ENCODE measurements around the gene CCSER1. TPM values are rescaled to one million over a fixed set of nuclear protein-coding genes. Genes with fewer than 3 reads are reported as not detected.

The CCSER1 gene
- total RNA-seq, 1 experiment from 2014 or later: 4.1 TPM

DNA sequence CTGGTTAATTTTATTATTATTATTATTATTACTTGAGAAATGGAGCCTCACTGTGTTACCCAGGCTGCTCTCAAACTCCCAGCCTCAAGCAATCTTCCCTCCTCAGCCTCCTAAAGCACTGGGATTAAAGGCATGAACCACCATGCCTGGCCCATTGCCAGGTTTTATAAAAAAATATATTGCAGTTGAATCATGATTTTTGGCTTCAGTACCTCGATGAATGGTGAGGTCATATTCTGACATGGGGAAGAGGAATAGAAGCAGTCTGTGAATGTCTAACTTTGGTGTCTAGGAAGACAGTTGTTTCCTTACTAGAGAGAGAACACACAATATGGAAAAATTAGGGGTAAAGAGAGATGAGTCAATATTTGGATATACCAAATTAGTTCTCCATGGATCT, 32.0 kb downstream of the CCSER1 start:
- no peak for DNase-seq
- no TSS peak for BruUV-seq (replicated peaks)
- Mint-ChIP-seq H3K9me3 (ENCODE audit: unreplicated experiment) (no peaks in the 10 kb centered on the region), H3K4me1 (ENCODE audit: low read depth, unreplicated experiment) (peaks cover 15% of the 10 kb centered on the region), H3K4me3 (ENCODE audit: unreplicated experiment) (no peak overlapping the region), H3K27me3 (ENCODE audit: insufficient read depth, unreplicated experiment) (no peaks in the 10 kb centered on the region), H3K27ac (ENCODE audit: unreplicated experiment) (no peak overlapping the region), H3K36me3 (ENCODE audit: insufficient read depth, unreplicated experiment) (no peaks in the 10 kb centered on the region)
- POLR2A ChIA-PET: no interaction called here
- no peak overlapping the region for H3K4me3 ChIP-seq (ENCODE audit: low read depth, low read length)
- CTCF ChIA-PET: no interaction called here
- TF ChIP-seq, protein P1, sequence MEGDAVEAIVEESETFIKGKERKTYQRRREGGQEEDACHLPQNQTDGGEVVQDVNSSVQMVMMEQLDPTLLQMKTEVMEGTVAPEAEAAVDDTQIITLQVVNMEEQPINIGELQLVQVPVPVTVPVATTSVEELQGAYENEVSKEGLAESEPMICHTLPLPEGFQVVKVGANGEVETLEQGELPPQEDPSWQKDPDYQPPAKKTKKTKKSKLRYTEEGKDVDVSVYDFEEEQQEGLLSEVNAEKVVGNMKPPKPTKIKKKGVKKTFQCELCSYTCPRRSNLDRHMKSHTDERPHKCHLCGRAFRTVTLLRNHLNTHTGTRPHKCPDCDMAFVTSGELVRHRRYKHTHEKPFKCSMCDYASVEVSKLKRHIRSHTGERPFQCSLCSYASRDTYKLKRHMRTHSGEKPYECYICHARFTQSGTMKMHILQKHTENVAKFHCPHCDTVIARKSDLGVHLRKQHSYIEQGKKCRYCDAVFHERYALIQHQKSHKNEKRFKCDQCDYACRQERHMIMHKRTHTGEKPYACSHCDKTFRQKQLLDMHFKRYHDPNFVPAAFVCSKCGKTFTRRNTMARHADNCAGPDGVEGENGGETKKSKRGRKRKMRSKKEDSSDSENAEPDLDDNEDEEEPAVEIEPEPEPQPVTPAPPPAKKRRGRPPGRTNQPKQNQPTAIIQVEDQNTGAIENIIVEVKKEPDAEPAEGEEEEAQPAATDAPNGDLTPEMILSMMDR (IDR thresholded peaks at IDR 0.05; ENCODE audit: insufficient read depth in 1 of 2, low read depth in 1 of 2, low read length in 1 of 2, severe bottlenecking in 1 of 2, unreplicated experiment in 1 of 2): no peak
- no peaks in the 10 kb centered on the region for H3K9me3 ChIP-seq
- H3K36me3 ChIP-seq (ENCODE audit: control insufficient read depth, insufficient read depth, low read length): no peaks in the 10 kb centered on the region
- H3K27me3 ChIP-seq (replicated peaks; ENCODE audit: control insufficient read depth, insufficient read depth, low read length): no peaks in the 10 kb centered on the region
- intact Hi-C loops (cut with micrococcal nuclease; ENCODE audit: unreplicated experiment): no loop called here
- no peaks in the 10 kb centered on the region; the same call in 1 of the 2 replicates for H3K4me1 ChIP-seq

DNA sequence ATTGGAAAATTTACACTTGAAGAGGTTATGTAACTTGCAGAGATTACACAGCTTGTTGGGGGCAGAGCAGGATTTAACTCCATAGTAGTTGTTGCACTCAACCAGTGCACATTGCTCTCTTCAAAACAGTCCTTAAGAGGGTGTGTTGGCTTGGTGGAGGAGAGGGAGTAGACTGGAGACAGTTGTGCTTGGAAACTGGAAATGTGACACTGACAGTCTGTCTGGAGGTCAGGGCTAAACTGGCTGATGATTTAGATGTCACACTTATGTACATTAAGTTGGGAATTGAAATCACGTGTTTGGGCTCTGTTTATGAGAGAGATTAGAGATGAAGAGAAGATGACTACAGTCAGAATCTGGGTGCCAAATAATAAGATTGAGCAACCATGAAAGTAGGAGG, 32.9 kb downstream of the CCSER1 start:
- Histone ChIP-seq H3K36me3 (ENCODE audit: control insufficient read depth, insufficient read depth, low read length) (no peaks in the 10 kb centered on the region), H3K9me3 (no peaks in the 10 kb centered on the region), H3K4me1 (no peaks in the 10 kb centered on the region; the same call in 1 of the 2 replicates), H3K27me3 (replicated peaks; ENCODE audit: control insufficient read depth, insufficient read depth, low read length) (no peaks in the 10 kb centered on the region), H3K4me3 (ENCODE audit: low read depth, low read length) (no peak overlapping the region)
- ChIA-PET POLR2A (no interaction called here), CTCF (no interaction called here)
- TF ChIP-seq, protein P1 (IDR thresholded peaks at IDR 0.05; ENCODE audit: insufficient read depth in 1 of 2, low read depth in 1 of 2, low read length in 1 of 2, severe bottlenecking in 1 of 2, unreplicated experiment in 1 of 2): no peak
- Mint-ChIP-seq H3K27ac (ENCODE audit: unreplicated experiment) (no peak overlapping the region), H3K9me3 (ENCODE audit: unreplicated experiment) (no peaks in the 10 kb centered on the region), H3K27me3 (ENCODE audit: insufficient read depth, unreplicated experiment) (no peaks in the 10 kb centered on the region), H3K4me3 (ENCODE audit: unreplicated experiment) (no peak overlapping the region), H3K4me1 (ENCODE audit: low read depth, unreplicated experiment) (peaks cover 15% of the 10 kb centered on the region), H3K36me3 (ENCODE audit: insufficient read depth, unreplicated experiment) (no peaks in the 10 kb centered on the region)
- intact Hi-C loops (cut with micrococcal nuclease; ENCODE audit: unreplicated experiment): no loop called here
- BruUV-seq (replicated peaks): no TSS peak
- DNase-seq: no peak

DNA sequence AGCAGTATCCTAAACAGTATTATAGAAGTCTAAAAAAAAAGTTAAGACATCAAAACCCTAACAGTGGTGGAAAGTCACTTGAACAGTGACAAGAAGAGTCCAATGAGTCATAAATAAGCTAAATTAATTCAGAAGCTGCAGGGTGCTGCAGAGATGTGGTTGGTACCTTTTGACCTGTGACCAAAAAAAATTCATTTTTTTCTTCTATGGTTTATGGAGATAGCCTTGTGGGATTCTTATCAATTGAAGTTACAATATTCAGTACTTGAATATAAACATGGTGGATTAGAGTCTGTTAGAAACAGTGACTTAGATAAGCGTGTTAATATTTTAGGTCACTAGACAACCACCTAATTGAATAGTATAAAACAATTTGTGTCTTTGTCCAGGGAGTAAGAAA, 35.4 kb downstream of the CCSER1 start:
- Histone ChIP-seq H3K4me1 (no peaks in the 10 kb centered on the region; the same call in 1 of the 2 replicates), H3K4me3 (ENCODE audit: low read depth, low read length) (no peak overlapping the region), H3K36me3 (ENCODE audit: control insufficient read depth, insufficient read depth, low read length) (no peaks in the 10 kb centered on the region), H3K27me3 (replicated peaks; ENCODE audit: control insufficient read depth, insufficient read depth, low read length) (no peaks in the 10 kb centered on the region), H3K9me3 (no peaks in the 10 kb centered on the region)
- Mint-ChIP-seq H3K27me3 (ENCODE audit: insufficient read depth, unreplicated experiment) (no peaks in the 10 kb centered on the region), H3K9me3 (ENCODE audit: unreplicated experiment) (no peaks in the 10 kb centered on the region), H3K27ac (ENCODE audit: unreplicated experiment) (no peak overlapping the region), H3K36me3 (ENCODE audit: insufficient read depth, unreplicated experiment) (no peaks in the 10 kb centered on the region), H3K4me3 (ENCODE audit: unreplicated experiment) (no peak overlapping the region), H3K4me1 (ENCODE audit: low read depth, unreplicated experiment) (peaks cover 15% of the 10 kb centered on the region)
- ChIA-PET POLR2A (no interaction called here), CTCF (no interaction called here)
- no peak for DNase-seq
- intact Hi-C loops (cut with micrococcal nuclease; ENCODE audit: unreplicated experiment): no loop called here
- BruUV-seq (replicated peaks): no TSS peak
- TF ChIP-seq, protein P1 (IDR thresholded peaks at IDR 0.05; ENCODE audit: insufficient read depth in 1 of 2, low read depth in 1 of 2, low read length in 1 of 2, severe bottlenecking in 1 of 2, unreplicated experiment in 1 of 2): no peak

All from Caco-2 (cell line).